HUES64 (cell line): ENCODE measurements around the gene ARHGAP23.
A peak's percentile ranks its signal among the peaks of the same experiment; 100 is the strongest.

Experiments used
- H3K27ac ChIP-seq: 2 replicates; pipeline ENCODE4 v1.7.0; 2013; ENCODE audit warnings: low read depth, low read length, inconsistent platforms
- H3K27me3 ChIP-seq: 2 replicates; pipeline ENCODE4 v1.6.1; 2013; ENCODE audit warnings: mild to moderate bottlenecking, low read length; ENCODE audit not compliant: insufficient read depth
- H3K36me3 ChIP-seq: 2 replicates; pipeline ENCODE4 v1.6.1; 2013; ENCODE audit warnings: mild to moderate bottlenecking, low read length; ENCODE audit not compliant: insufficient read depth
- H3K4me1 ChIP-seq: 2 replicates; pipeline ENCODE4 v1.6.1; 2013; ENCODE audit warnings: mild to moderate bottlenecking, low read length, moderate library complexity; ENCODE audit not compliant: insufficient read depth
- H3K4me3 ChIP-seq: 2 replicates; pipeline ENCODE4 v1.5.1; 2013; ENCODE audit warnings: mild to moderate bottlenecking, low read length, moderate library complexity
- H3K9ac ChIP-seq: 2 replicates; pipeline ENCODE4 v1.6.1; 2013; ENCODE audit warnings: mild to moderate bottlenecking, low read depth, low read length
- H3K9me3 ChIP-seq: 2 replicates; pipeline ENCODE4 v1.6.1; 2013; ENCODE audit warnings: low read depth, low read length; ENCODE audit not compliant: insufficient read depth
- WGBS: fragments of 150-250, 120-280 bp; methylation state at CpG from one replicate; pipeline ENCODE4 v1.1.7; 2013; ENCODE audit warnings: missing lambda C conversion rate; 5-methylcytosine and 5-hydroxymethylcytosine counted together

The ARHGAP23 gene

GRCh38 chr17:38410201-38410600 lies 18.1 kb upstream of the ARHGAP23 start:
- H3K27me3 ChIP-seq = no peaks in the 10 kb centered on the region
- no peak overlapping the region for H3K9ac ChIP-seq
- no peaks in the 10 kb centered on the region for H3K9me3 ChIP-seq
- no peak overlapping the region for H3K27ac ChIP-seq
- peaks cover 7% of the 10 kb centered on the region for H3K4me1 ChIP-seq
- no peaks in the 10 kb centered on the region for H3K36me3 ChIP-seq
- WGBS = 83% methylated on average over 1 of the region's 1 CpG
- H3K4me3 ChIP-seq = no peak overlapping the region

GRCh38 chr17:38415250-38416194 lies 12.7 kb upstream of the ARHGAP23 start:
- Histone ChIP-seq H3K27me3 (peaks cover 25% of the 10 kb centered on the region), H3K27ac (peak overlapping the region; percentile 89), H3K9me3 (no peaks in the 10 kb centered on the region), H3K9ac (peak overlapping the region; percentile 84), H3K4me1 (peaks cover 20% of the 10 kb centered on the region), H3K36me3 (no peaks in the 10 kb centered on the region), H3K4me3 (peak overlapping the region; percentile 38)
- 20% methylated on average over 22 of the region's 22 CpGs for WGBS

GRCh38 chr17:38416840-38417209 lies 11.4 kb upstream of the ARHGAP23 start:
- Histone ChIP-seq H3K4me1 (peaks cover 30% of the 10 kb centered on the region), H3K9me3 (no peaks in the 10 kb centered on the region), H3K27me3 (peaks cover 25% of the 10 kb centered on the region), H3K4me3 (no peak overlapping the region), H3K9ac (no peak overlapping the region), H3K36me3 (no peaks in the 10 kb centered on the region), H3K27ac (no peak overlapping the region)
- WGBS = 88% methylated on average over 1 of the region's 1 CpG

- 71% methylated on average over 11 of the region's 11 CpGs for WGBS
- Histone ChIP-seq H3K4me3 (no peak overlapping the region), H3K27me3 (peaks cover 25% of the 10 kb centered on the region), H3K9me3 (no peaks in the 10 kb centered on the region), H3K36me3 (no peaks in the 10 kb centered on the region), H3K9ac (no peak overlapping the region), H3K27ac (no peak overlapping the region), H3K4me1 (peaks cover 32% of the 10 kb centered on the region)
Measured at GRCh38 chr17:38417210-38417951, 10.9 kb upstream of the ARHGAP23 start.

- no peak overlapping the region for H3K9ac ChIP-seq
- peaks cover 25% of the 10 kb centered on the region for H3K27me3 ChIP-seq
- peak overlapping the region; percentile 58 for H3K4me3 ChIP-seq
- H3K36me3 ChIP-seq = no peaks in the 10 kb centered on the region
- WGBS = 91% methylated on average over 7 of the region's 7 CpGs
- no peak overlapping the region for H3K27ac ChIP-seq
- H3K4me1 ChIP-seq = peaks cover 32% of the 10 kb centered on the region
- no peaks in the 10 kb centered on the region for H3K9me3 ChIP-seq
Measured at GRCh38 chr17:38418062-38418692, 10.1 kb upstream of the ARHGAP23 start.

GRCh38 chr17:38418693-38419507 lies 9.4 kb upstream of the ARHGAP23 start:
- Histone ChIP-seq H3K9ac (no peak overlapping the region), H3K27ac (no peak overlapping the region), H3K27me3 (peaks cover 25% of the 10 kb centered on the region), H3K9me3 (no peaks in the 10 kb centered on the region), H3K4me3 (peak overlapping the region; percentile 58), H3K4me1 (peaks cover 32% of the 10 kb centered on the region), H3K36me3 (no peaks in the 10 kb centered on the region)
- 3% methylated on average over 59 of the region's 78 CpGs for WGBS

- no peak overlapping the region for H3K27ac ChIP-seq
- 10% methylated on average over 6 of the region's 10 CpGs for WGBS
- H3K4me1 ChIP-seq = peaks cover 32% of the 10 kb centered on the region
- H3K4me3 ChIP-seq = peak overlapping the region; percentile 50
- H3K36me3 ChIP-seq = no peaks in the 10 kb centered on the region
- no peak overlapping the region for H3K9ac ChIP-seq
- H3K9me3 ChIP-seq = no peaks in the 10 kb centered on the region
- peaks cover 25% of the 10 kb centered on the region for H3K27me3 ChIP-seq
Measured at GRCh38 chr17:38419508-38419981, 8.7 kb upstream of the ARHGAP23 start.

GRCh38 chr17:38420518-38420917 lies 7.7 kb upstream of the ARHGAP23 start:
- Histone ChIP-seq H3K27me3 (peaks cover 25% of the 10 kb centered on the region), H3K4me3 (no peak overlapping the region), H3K9me3 (no peaks in the 10 kb centered on the region), H3K27ac (no peak overlapping the region), H3K9ac (no peak overlapping the region), H3K36me3 (no peaks in the 10 kb centered on the region), H3K4me1 (peaks cover 29% of the 10 kb centered on the region)
- WGBS = 74% methylated on average over 6 of the region's 6 CpGs

GRCh38 chr17:38421171-38421841 lies 7.0 kb upstream of the ARHGAP23 start:
- no peak overlapping the region for H3K9ac ChIP-seq
- H3K9me3 ChIP-seq = no peaks in the 10 kb centered on the region
- H3K27me3 ChIP-seq = peaks cover 25% of the 10 kb centered on the region
- WGBS = 48% methylated on average over 13 of the region's 14 CpGs
- H3K4me3 ChIP-seq = no peak overlapping the region
- peaks cover 30% of the 10 kb centered on the region for H3K4me1 ChIP-seq
- H3K27ac ChIP-seq = peak overlapping the region; percentile 1; the same call in 1 of the 2 replicates
- H3K36me3 ChIP-seq = no peaks in the 10 kb centered on the region
